Activated CD4-positive, alpha-beta memory T cell treated with anti-CD3 and anti-CD28 coated beads, Interleukin-2, amount 10 ng/mL, durations not matched to agents 7 days and 5 days (primary cell): ENCODE data around the gene KCNH8. TPM values are rescaled to one million over a fixed set of nuclear protein-coding genes. Genes with fewer than 3 reads are reported as not detected.

ENCODE experiments used
- CTCF ChIA-PET: fragments of 350-600 bp; sonication (Branson Sonifier 250); formaldehyde crosslinking; loops from one replicate; lab custom pipeline; 2021; ENCODE audit warnings: antibody characterized with exemption, inconsistent platforms; lab: Charles Lee
- POLR2A ChIA-PET: fragments of 350-600 bp; sonication (Branson Sonifier 250); formaldehyde crosslinking; loops from one replicate; lab custom pipeline; 2021; ENCODE audit warnings: antibody characterized with exemption; lab: Charles Lee
- DNase-seq: peaks from one replicate; pipeline ENCODE4 v3.0.0-alpha.2; 2020
- H3K27ac Mint-ChIP-seq: one replicate; pipeline ENCODE4 v1.8.0; 2021; ENCODE audit warnings: mild to moderate bottlenecking, mixed read lengths
- H3K27me3 Mint-ChIP-seq: one replicate; pipeline ENCODE4 v1.8.0; 2021; ENCODE audit warnings: mixed read lengths
- H3K36me3 Mint-ChIP-seq: one replicate; pipeline ENCODE4 v1.8.0; 2021; ENCODE audit warnings: low read depth, mixed read lengths
- H3K4me1 Mint-ChIP-seq: one replicate; pipeline ENCODE4 v1.8.0; 2021; ENCODE audit warnings: mixed read lengths
- H3K4me3 Mint-ChIP-seq: one replicate; pipeline ENCODE4 v1.8.0; 2021; ENCODE audit warnings: mild to moderate bottlenecking, mixed read lengths
- H3K9me3 Mint-ChIP-seq: one replicate; pipeline ENCODE4 v1.8.0; 2021; ENCODE audit warnings: mixed read lengths
- total RNA-seq, 2 experiments: library from RNA; stranded (reverse); gene quantifications; one replicate each; pipeline ENCODE4 v1.2.3, GENCODE V29; 2021

Gene KCNH8
- total RNA-seq, 2 experiments from 2014 or later, result not detected

DNA sequence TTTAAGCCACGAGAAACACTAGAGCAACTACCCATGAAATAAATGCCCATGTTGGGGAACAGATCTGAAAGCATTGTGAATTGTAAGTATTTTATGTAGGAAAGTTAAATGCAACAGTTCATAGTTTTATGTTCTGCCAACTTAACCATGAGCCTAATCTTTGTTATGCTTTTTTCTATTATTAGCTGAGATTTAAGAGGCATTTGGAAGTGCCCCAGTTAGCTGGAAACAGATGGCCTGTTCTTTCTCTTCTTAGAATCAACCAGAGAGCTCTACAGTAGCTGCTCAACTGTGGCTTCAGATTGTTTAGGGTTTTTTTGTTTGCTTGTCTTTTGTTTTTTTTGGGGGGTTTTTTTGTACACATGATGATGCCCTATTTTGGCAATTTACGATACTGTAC lies 284.4 kb downstream of the KCNH8 start:
- no peak for DNase-seq
- no peaks in the 10 kb centered on the region for H3K27me3 Mint-ChIP-seq
- H3K4me1 Mint-ChIP-seq, result peaks cover 2% of the 10 kb centered on the region
- H3K4me3 Mint-ChIP-seq, result no peak overlapping the region
- no peak overlapping the region for H3K27ac Mint-ChIP-seq
- CTCF ChIA-PET, result no interaction called here
- POLR2A ChIA-PET, result no interaction called here
- H3K9me3 Mint-ChIP-seq, result no peaks in the 10 kb centered on the region
- H3K36me3 Mint-ChIP-seq, result no peaks in the 10 kb centered on the region

DNA sequence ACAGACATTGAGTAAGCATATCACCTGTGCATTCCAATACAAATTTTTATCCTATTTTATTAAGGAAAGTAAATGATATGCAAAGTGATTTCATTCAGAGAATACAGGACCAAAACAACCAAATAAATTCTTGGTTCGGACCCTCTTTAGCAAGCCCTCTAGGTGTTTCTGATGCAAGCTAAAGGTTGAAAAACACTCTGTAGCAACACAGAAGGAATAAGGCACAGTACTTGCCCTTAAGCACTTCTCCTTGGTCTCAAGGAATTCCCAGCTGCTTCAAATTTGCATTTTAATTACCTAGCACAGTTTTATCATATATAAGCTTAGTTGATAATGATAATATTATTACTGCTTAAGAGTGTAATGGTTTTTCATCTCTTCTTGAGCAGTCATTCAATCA lies 288.4 kb downstream of the KCNH8 start:
- Mint-ChIP-seq H3K4me1 (no peaks in the 10 kb centered on the region), H3K9me3 (no peaks in the 10 kb centered on the region), H3K36me3 (no peaks in the 10 kb centered on the region), H3K4me3 (no peak overlapping the region), H3K27me3 (no peaks in the 10 kb centered on the region), H3K27ac (no peak overlapping the region)
- no peak for DNase-seq
- ChIA-PET POLR2A (no interaction called here), CTCF (interaction anchor here (0.5 kb wide), 1 partner anchor 1407 kb away, joined by 3 read pairs; no protein-coding TSS in a partner anchor)

- ChIA-PET POLR2A (no interaction called here), CTCF (no interaction called here)
- Mint-ChIP-seq H3K27me3 (no peaks in the 10 kb centered on the region), H3K36me3 (no peaks in the 10 kb centered on the region), H3K27ac (no peak overlapping the region), H3K4me1 (no peaks in the 10 kb centered on the region), H3K9me3 (no peaks in the 10 kb centered on the region), H3K4me3 (no peak overlapping the region)
- DNase-seq, result no peak
Observed at GRCh38 chr3:19439944-19440343, 291.6 kb downstream of the KCNH8 start.

DNA sequence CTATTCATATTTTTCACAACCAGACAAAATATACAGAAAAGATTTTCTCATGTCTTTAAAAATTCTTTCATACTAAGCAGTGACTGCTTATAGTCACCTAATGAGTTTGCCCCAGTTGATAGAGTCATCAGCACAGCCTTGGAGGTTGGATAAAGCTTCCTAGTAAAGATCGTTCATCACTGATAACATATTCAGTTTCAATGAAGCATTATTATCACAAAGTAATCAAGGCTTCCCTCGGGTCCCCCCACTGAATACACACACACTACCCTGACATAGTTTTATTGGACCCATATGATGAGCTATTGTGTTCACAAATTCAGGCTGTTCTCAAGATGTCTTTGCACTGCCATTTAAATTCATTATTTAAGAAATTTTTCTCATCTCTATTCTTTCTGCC lies 297.8 kb downstream of the KCNH8 start:
- H3K36me3 Mint-ChIP-seq, result no peaks in the 10 kb centered on the region
- H3K27me3 Mint-ChIP-seq, result no peaks in the 10 kb centered on the region
- DNase-seq, result no peak
- H3K9me3 Mint-ChIP-seq, result no peaks in the 10 kb centered on the region
- no peak overlapping the region for H3K4me3 Mint-ChIP-seq
- peaks cover 3% of the 10 kb centered on the region for H3K4me1 Mint-ChIP-seq
- ChIA-PET POLR2A (no interaction called here), CTCF (no interaction called here)
- no peak overlapping the region for H3K27ac Mint-ChIP-seq

- Mint-ChIP-seq H3K36me3 (no peaks in the 10 kb centered on the region), H3K27me3 (no peaks in the 10 kb centered on the region), H3K4me3 (no peak overlapping the region), H3K9me3 (no peaks in the 10 kb centered on the region), H3K4me1 (peaks cover 3% of the 10 kb centered on the region), H3K27ac (no peak overlapping the region)
- ChIA-PET CTCF (no interaction called here), POLR2A (no interaction called here)
- DNase-seq, result no peak
Observed at GRCh38 chr3:19446687-19447086, 298.4 kb downstream of the KCNH8 start.

GRCh38 chr3:19455546-19455945 lies 307.2 kb downstream of the KCNH8 start:
- CTCF ChIA-PET, result no interaction called here
- H3K4me3 Mint-ChIP-seq, result no peak overlapping the region
- no peak overlapping the region for H3K27ac Mint-ChIP-seq
- H3K36me3 Mint-ChIP-seq, result no peaks in the 10 kb centered on the region
- no peaks in the 10 kb centered on the region for H3K9me3 Mint-ChIP-seq
- no peaks in the 10 kb centered on the region for H3K4me1 Mint-ChIP-seq
- no peak for DNase-seq
- POLR2A ChIA-PET, result no interaction called here
- no peaks in the 10 kb centered on the region for H3K27me3 Mint-ChIP-seq

- H3K27me3 Mint-ChIP-seq, result no peaks in the 10 kb centered on the region
- peaks cover 2% of the 10 kb centered on the region for H3K9me3 Mint-ChIP-seq
- no peak overlapping the region for H3K4me3 Mint-ChIP-seq
- H3K4me1 Mint-ChIP-seq, result no peaks in the 10 kb centered on the region
- no peak overlapping the region for H3K27ac Mint-ChIP-seq
- CTCF ChIA-PET, result interaction anchor here (0.8 kb wide), 1 partner anchor 24 kb away, joined by 3 read pairs; no protein-coding TSS in a partner anchor
- DNase-seq, result no peak
- no peaks in the 10 kb centered on the region for H3K36me3 Mint-ChIP-seq
- POLR2A ChIA-PET, result no interaction called here
Observed at GRCh38 chr3:19456738-19457137, 308.4 kb downstream of the KCNH8 start.

GRCh38 chr3:19457449-19457848 lies 309.1 kb downstream of the KCNH8 start:
- no peak for DNase-seq
- ChIA-PET CTCF (no interaction called here), POLR2A (no interaction called here)
- Mint-ChIP-seq H3K9me3 (peaks cover 5% of the 10 kb centered on the region), H3K4me3 (no peak overlapping the region), H3K27me3 (no peaks in the 10 kb centered on the region), H3K36me3 (no peaks in the 10 kb centered on the region), H3K4me1 (no peaks in the 10 kb centered on the region), H3K27ac (no peak overlapping the region)

DNA sequence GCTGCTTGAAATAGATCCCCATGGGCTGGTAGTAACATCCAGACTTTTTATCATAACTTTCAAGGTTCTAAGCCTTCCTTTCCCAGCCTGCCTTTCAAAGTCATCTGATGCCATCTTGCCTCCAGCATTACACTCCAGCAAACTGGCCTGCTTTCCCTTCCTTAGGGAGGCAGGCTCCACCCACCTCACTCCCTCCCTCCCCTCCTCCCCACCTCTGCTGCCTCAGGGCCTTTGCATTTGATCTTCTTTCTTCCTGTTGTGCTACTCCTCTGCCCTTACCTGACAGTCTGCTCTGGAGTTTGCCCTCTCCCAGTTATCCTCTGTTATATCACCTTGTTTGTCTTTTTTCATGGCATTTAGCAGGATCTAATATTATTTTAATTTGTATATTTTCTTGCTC lies 319.5 kb downstream of the KCNH8 start:
- ChIA-PET POLR2A (no interaction called here), CTCF (no interaction called here)
- H3K36me3 Mint-ChIP-seq, result no peaks in the 10 kb centered on the region
- no peaks in the 10 kb centered on the region for H3K4me1 Mint-ChIP-seq
- H3K27ac Mint-ChIP-seq, result no peak overlapping the region
- no peaks in the 10 kb centered on the region for H3K27me3 Mint-ChIP-seq
- H3K9me3 Mint-ChIP-seq, result no peaks in the 10 kb centered on the region
- DNase-seq, result no peak
- H3K4me3 Mint-ChIP-seq, result no peak overlapping the region

DNA sequence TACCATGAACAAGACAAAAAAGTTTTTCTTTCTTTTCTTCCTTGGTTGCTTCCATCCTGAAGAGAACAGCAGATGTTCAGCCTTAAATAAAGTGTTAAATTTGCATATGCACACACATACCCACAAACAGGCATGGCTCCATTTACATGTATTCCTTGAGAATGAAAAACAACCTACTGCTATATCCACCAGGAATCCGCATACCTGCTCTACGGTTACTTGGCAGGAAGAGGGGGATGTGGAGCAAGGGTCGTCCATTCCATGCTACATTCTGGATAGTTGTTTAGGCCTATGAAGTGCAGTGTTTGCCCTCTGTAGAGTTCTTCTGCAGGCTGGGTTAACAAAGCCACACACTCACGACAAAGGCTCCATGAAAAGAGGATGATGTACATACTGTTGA lies 322.8 kb downstream of the KCNH8 start:
- no peak overlapping the region for H3K27ac Mint-ChIP-seq
- POLR2A ChIA-PET, result no interaction called here
- no peak overlapping the region for H3K4me3 Mint-ChIP-seq
- no peaks in the 10 kb centered on the region for H3K27me3 Mint-ChIP-seq
- no peak for DNase-seq
- no peaks in the 10 kb centered on the region for H3K4me1 Mint-ChIP-seq
- H3K36me3 Mint-ChIP-seq, result no peaks in the 10 kb centered on the region
- H3K9me3 Mint-ChIP-seq, result no peaks in the 10 kb centered on the region
- CTCF ChIA-PET, result no interaction called here

DNA sequence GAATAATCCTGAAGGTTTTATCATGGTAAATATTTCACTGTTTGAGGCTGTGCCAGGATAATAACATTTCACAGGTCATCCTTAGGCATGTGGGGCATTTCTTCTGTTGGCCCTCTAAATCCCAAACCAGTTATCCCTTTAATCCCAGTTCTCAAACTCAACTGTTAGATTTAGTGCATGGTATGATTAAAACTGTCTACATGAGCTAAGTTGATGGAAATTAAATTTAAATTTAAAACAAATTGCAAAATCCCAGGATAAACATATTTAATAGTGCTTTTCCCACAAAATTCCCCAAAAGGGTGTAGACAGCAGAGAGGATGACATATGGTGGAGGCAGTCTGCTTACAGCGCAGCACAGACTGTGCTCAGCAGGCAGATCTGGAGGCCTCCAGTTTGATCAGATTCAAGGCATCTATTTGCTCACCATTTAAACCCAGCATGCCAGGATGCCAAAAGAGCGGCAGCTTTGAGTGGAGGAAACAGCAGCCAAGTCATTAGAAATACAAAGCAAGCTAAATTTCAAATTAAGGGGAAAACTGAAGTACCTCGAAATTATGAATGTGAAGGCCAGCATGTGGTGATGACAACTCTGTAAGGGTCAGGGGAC lies 325.8 kb downstream of the KCNH8 start:
- Mint-ChIP-seq H3K27me3 (no peaks in the 10 kb centered on the region), H3K4me1 (no peaks in the 10 kb centered on the region), H3K9me3 (no peaks in the 10 kb centered on the region), H3K27ac (no peak overlapping the region), H3K4me3 (no peak overlapping the region), H3K36me3 (no peaks in the 10 kb centered on the region)
- DNase-seq, result no peak
- ChIA-PET CTCF (no interaction called here), POLR2A (no interaction called here)

DNA sequence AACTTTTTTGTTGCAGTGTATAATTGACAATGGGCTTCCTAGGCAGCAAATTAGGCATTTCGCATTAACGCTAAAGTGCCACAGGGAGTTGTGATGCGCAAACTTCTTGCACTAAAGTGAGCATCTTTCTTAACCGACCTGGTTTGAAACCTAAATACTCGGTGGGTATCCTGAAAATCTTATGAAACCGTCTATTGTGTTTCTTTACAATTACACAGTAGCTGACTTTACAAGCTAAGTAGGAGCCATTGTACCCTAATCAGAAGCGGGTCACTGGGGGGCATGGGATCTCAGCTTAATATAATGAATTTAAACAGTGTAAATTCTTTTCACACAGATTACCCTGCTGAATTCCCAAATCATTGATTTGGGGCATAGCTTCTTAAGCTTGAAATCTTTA lies 328.0 kb downstream of the KCNH8 start:
- H3K4me1 Mint-ChIP-seq, result no peaks in the 10 kb centered on the region
- no peak overlapping the region for H3K27ac Mint-ChIP-seq
- no peak for DNase-seq
- H3K27me3 Mint-ChIP-seq, result no peaks in the 10 kb centered on the region
- ChIA-PET POLR2A (no interaction called here), CTCF (interaction anchor here (1.5 kb wide), 1 partner anchor 10 kb away, joined by 3 read pairs; no protein-coding TSS in a partner anchor)
- H3K4me3 Mint-ChIP-seq, result no peak overlapping the region
- no peaks in the 10 kb centered on the region for H3K36me3 Mint-ChIP-seq
- H3K9me3 Mint-ChIP-seq, result no peaks in the 10 kb centered on the region

DNA sequence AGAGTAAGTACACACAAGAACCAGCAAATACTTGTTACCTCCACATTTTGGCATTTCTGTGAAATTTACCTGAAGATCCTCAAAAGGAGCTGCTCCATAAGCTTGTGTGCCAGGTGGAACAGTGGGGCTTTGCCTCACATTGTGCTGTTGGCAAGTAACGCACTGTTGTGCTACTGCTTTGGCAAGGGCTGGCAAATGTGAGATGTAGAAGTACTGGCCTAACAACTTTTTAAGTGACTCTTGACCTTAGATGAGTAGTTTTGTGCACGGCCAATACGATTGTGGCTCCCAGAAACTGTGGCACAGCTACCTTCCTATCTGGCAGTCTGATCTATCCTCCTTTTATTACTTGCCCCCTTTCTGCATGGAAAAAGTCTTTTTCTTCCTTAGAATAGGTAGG lies 337.0 kb downstream of the KCNH8 start:
- no peaks in the 10 kb centered on the region for H3K4me1 Mint-ChIP-seq
- no peak overlapping the region for H3K27ac Mint-ChIP-seq
- no peak for DNase-seq
- no peaks in the 10 kb centered on the region for H3K27me3 Mint-ChIP-seq
- ChIA-PET CTCF (no interaction called here), POLR2A (no interaction called here)
- no peak overlapping the region for H3K4me3 Mint-ChIP-seq
- peaks cover 2% of the 10 kb centered on the region for H3K9me3 Mint-ChIP-seq
- no peaks in the 10 kb centered on the region for H3K36me3 Mint-ChIP-seq

DNA sequence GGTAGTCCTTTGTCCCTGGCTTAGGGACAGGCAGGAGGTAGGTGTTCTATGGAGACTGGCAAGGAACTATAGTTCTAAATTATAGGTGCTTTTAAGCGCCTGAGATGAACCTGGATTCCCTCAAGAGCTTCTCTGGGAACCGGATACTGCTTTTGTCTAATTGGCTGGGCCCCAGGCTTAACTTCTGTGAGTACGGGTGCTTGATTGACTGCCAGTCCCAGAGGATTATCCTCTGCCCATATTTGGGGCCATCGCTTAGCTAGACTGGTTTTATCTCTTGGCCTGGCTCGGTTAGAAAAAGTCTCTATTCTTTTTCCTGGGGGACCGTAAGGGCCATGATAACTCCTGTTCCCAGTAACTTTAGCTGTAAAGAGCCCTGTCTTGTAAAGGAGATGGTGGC lies 339.1 kb downstream of the KCNH8 start:
- DNase-seq, result no peak
- no peaks in the 10 kb centered on the region for H3K27me3 Mint-ChIP-seq
- H3K27ac Mint-ChIP-seq, result no peak overlapping the region
- H3K4me3 Mint-ChIP-seq, result no peak overlapping the region
- no peaks in the 10 kb centered on the region for H3K4me1 Mint-ChIP-seq
- H3K9me3 Mint-ChIP-seq, result peaks cover 2% of the 10 kb centered on the region
- H3K36me3 Mint-ChIP-seq, result no peaks in the 10 kb centered on the region
- POLR2A ChIA-PET, result no interaction called here
- CTCF ChIA-PET, result no interaction called here
